ENCODE measurements around the gene PROS1.
"Not testable (repeated sequence)": the region's sequence is repeated elsewhere in the genome, so short reads cannot be mapped to it uniquely, and the experiment has no call there.

Gene PROS1

GRCh38 chr3:93843981-93844380 is 129.7 kb downstream of the PROS1 start:
- no peak overlapping the region for H3K4me3 ChIP-seq (ENCODE audit: low read length)

GRCh38 chr3:93839193-93839592 is 134.5 kb downstream of the PROS1 start:
- H3K4me2 ChIP-seq (ENCODE audit: low read depth, low read length); H3K36me3 ChIP-seq (replicated peaks; ENCODE audit: insufficient read depth, low read length); H2AFZ ChIP-seq (ENCODE audit: low read length); H3K27ac ChIP-seq (ENCODE audit: low read length); H3K9me2 ChIP-seq (replicated peaks; ENCODE audit: insufficient read depth, low read length); H3K9me3 ChIP-seq (replicated peaks; ENCODE audit: insufficient read depth, low read length); H4K20me1 ChIP-seq (ENCODE audit: insufficient read depth, low read length); DNase-seq; H3K4me1 ChIP-seq (ENCODE audit: low read length); H3K9ac ChIP-seq (ENCODE audit: low read length); H3K79me2 ChIP-seq (ENCODE audit: low read length); H3F3A ChIP-seq (ENCODE audit: insufficient read depth, low read length); H3K4me3 ChIP-seq (ENCODE audit: low read length); H3K27me3 ChIP-seq (replicated peaks; ENCODE audit: insufficient read depth, low read length): not testable (repeated sequence)

More at GRCh38 chr3:93843981-93844380, 129.7 kb downstream of the PROS1 start:
- Histone ChIP-seq H3K4me2 (ENCODE audit: low read depth, low read length) (no peak overlapping the region), H3F3A (ENCODE audit: insufficient read depth, low read length) (no peaks in the 10 kb centered on the region), H3K79me2 (ENCODE audit: low read length) (no peaks in the 10 kb centered on the region), H4K20me1 (ENCODE audit: insufficient read depth, low read length) (no peaks in the 10 kb centered on the region), H3K9me2 (replicated peaks; ENCODE audit: insufficient read depth, low read length) (no peaks in the 10 kb centered on the region), H3K4me1 (ENCODE audit: low read length) (no peaks in the 10 kb centered on the region), H3K36me3 (replicated peaks; ENCODE audit: insufficient read depth, low read length) (no peaks in the 10 kb centered on the region), H3K27ac (ENCODE audit: low read length) (no peak overlapping the region), H3K27me3 (replicated peaks; ENCODE audit: insufficient read depth, low read length) (no peaks in the 10 kb centered on the region), H2AFZ (ENCODE audit: low read length) (no peak overlapping the region), H3K9me3 (replicated peaks; ENCODE audit: insufficient read depth, low read length) (no peaks in the 10 kb centered on the region), H3K9ac (ENCODE audit: low read length) (no peak overlapping the region)
- DNase-seq = no peak
- TF ChIP-seq EZH2phosphoT487 (IDR thresholded peaks at IDR 0.05; ENCODE audit: low read length) (no peak), EZH2 (optimal IDR thresholded peaks at IDR 0.05; ENCODE audit: low read depth, low read length) (no peak), CTCF (IDR thresholded peaks at IDR 0.05; ENCODE audit: low read length) (no peak)
